GM10847 (cell line): ENCODE results near the gene ASIC2.

Source experiments
- POLR2A ChIP-seq: IDR thresholded peaks from 2 replicates; pipeline ENCODE4 v1.6.1; 2011; ENCODE audit not compliant: insufficient read length; ENCODE audit errors: extremely low read depth

Gene ASIC2

GRCh38 chr17:33269337-33270060, 23.6 kb downstream of the ASIC2 start:
- no peak for TF ChIP-seq POLR2A

GRCh38 chr17:33267851-33268548, 25.1 kb downstream of the ASIC2 start:
- no peak for TF ChIP-seq POLR2A

GRCh38 chr17:33267271-33267790, 25.8 kb downstream of the ASIC2 start:
- TF ChIP-seq POLR2A: no peak

- no peak for TF ChIP-seq POLR2A
Measured at GRCh38 chr17:33266611-33267010, 26.5 kb downstream of the ASIC2 start.

GRCh38 chr17:33266116-33266515, 27.0 kb downstream of the ASIC2 start:
- no peak for TF ChIP-seq POLR2A

DNA sequence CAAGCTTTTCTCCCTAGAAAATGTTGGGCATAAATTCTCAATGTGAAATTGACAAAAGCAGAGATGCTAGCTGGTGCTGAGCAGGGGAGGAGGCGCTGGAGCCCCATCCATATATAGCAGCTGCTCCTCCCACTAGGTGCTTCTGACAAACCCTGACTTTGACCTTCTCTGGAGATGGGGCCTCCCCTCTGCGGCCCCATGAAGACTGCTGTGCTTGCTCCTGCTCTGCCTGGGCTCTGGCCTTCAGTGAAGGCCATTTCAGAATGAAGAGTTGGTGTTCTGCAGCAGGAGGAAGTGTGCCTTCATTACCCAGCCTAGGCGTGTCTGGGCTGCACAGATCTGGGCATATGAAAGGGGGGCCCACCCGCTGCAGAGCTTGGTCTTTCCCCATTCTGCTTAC, 29.7 kb downstream of the ASIC2 start:
- no peak for TF ChIP-seq POLR2A

DNA sequence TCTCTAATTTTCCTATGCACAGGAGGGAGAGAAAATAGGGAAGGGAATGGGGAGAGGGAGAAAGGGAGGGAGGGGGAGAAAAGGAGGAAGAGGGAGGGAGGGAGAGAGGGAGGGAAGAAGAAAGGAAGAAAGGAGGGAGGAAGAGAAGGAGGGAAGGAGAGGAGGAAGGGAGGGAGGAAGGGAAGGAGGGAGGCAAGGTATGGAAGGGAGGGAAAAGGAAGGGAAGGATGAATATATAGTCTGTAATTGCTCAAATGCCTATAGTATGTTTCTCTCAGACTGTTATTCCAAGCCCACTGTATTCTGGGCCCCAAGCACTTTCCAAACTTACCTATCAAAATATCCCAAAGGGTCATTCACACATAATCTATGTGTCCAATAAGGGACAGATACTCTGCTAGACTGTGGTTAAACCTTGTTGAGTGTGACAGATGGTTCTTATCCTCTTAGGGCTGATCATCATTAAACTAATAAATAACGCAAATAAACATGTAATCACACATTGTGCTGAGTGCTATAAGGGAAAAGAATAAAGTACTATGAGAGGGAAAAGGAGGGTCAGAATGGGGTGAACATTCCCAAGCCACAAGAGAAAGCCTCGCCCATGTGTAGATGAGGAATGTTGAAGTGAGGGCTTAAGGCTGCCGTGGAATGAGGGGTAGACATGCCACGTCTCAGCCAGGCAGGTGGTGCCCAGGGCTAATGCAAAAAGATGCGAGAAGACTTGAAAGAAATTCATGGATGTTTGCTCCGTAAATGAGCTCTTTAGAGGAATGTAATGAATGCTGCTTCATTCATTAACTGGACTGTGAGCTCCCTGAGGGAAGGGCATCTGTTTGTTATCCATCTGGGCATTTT, 30.6 kb downstream of the ASIC2 start:
- TF ChIP-seq POLR2A: no peak

GRCh38 chr17:33261820-33262219, 31.3 kb downstream of the ASIC2 start:
- TF ChIP-seq POLR2A: no peak

- TF ChIP-seq POLR2A: no peak
Measured at GRCh38 chr17:33260638-33261037, 32.5 kb downstream of the ASIC2 start.

- no peak for TF ChIP-seq POLR2A
Measured at GRCh38 chr17:33258296-33258695, 34.8 kb downstream of the ASIC2 start.

GRCh38 chr17:33245183-33245582, 47.9 kb downstream of the ASIC2 start:
- TF ChIP-seq POLR2A: no peak

DNA sequence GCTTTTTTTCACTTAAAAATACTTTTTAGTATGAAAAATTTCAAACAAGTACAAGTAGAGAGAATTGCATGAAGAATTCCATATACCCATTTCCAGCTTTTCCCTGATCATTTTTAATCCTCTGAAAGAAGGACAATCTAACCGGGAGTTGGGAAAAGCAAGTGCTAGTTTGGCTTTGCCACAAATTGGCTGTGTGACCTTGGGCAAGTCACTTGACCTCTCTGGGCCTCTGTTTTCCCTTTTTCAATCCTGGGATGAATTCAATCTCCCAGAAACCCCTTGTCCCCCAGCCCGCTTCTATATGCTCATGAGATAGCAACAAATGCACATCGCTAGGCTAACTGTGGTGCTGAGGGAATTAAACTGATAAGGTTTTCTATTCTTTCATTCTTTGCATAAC, 49.4 kb downstream of the ASIC2 start:
- no peak for TF ChIP-seq POLR2A

DNA sequence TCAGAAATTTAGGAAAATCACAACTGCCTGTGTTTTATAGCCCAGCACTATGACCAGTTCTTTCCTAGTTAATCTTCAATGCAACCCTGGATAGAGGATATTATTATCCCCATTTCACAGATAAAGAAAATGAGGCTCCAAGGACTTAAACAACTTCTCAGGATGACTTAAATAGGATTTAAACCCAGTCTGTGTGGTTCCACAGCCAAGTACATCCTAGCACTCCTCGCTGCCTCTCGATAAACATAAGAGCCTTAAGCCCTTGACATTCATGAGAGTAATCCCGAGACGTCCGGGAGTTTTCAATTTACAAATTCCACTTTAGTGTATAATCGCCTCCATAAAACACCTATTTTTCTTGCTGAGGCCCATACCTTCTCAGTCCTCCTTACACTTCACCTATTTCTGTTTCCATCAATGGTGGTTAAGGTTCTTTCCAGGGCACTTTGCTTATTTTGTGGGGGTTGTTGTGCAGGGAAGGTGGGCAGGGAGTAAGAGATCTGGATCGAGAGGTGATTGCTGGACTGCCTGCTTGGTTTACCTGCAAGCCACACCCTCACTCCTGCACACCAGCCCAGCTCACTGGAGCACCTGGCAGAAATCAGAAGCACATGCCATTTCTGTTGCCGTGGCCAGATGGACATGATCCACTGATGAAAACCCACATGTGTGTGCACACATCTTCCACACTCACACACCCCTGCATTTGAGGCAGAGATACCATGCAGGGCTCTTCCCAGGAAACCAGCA, 50.5 kb downstream of the ASIC2 start:
- no peak for TF ChIP-seq POLR2A

GRCh38 chr17:33241390-33241789, 51.7 kb downstream of the ASIC2 start:
- TF ChIP-seq POLR2A: no peak

GRCh38 chr17:33240362-33240761, 52.7 kb downstream of the ASIC2 start:
- TF ChIP-seq POLR2A: no peak
